Stomach (tissue), 9 donors: ENCODE results near the gene LAMC1. TPM values are rescaled to one million over a fixed set of nuclear protein-coding genes. Genes with fewer than 3 reads are reported as not detected.
A peak's percentile ranks its signal among the peaks of the same experiment; 100 is the strongest.

Experiments used
- DNase-seq, 2 donors: peaks; one replicate each; pipeline versions ENCODE4 v3.0.0 to v3.0.0-alpha.2; 2013 to 2019
- H3K27ac ChIP-seq, 5 donors: fragments of 200-600 bp in 4 of 5; sonication (generic) in 4 of 5; one replicate each; pipeline ENCODE4 v1.5.1; 2013 to 2019; ENCODE audit warnings: mild to moderate bottlenecking in 1 of 5, moderate library complexity in 1 of 5
- H3K27me3 ChIP-seq, 3 donors: fragments of 200-600 bp; sonication (generic); one replicate each; pipeline ENCODE4 v1.5.1; 2017 to 2019; ENCODE audit warnings: mixed run types in 1 of 3
- H3K36me3 ChIP-seq, 4 donors: fragments of 200-600 bp; sonication (generic); 1 replicate in 3 of 4; 2 replicates in 1 of 4; pipeline ENCODE4 v1.5.1; 2016 to 2019
- H3K4me1 ChIP-seq, 4 donors: fragments of 200-600 bp; sonication (generic); one replicate each; pipeline ENCODE4 v1.5.1; 2016 to 2019
- H3K4me3 ChIP-seq, 4 donors: fragments of 200-600 bp; sonication (generic) in 3 of 4; one replicate each; pipeline ENCODE4 v1.5.1; 2016 to 2019; ENCODE audit warnings: mild to moderate bottlenecking in 1 of 4
- H3K9me3 ChIP-seq, 4 donors: fragments of 200-600 bp; sonication (generic); one replicate each; pipeline ENCODE4 v1.5.1; 2016 to 2019
- EP300 ChIP-seq: sonication (generic); formaldehyde crosslinking; IDR thresholded peaks from one replicate; pipeline ENCODE4 v1.6.1; 2017; ENCODE audit warnings: antibody characterized with exemption
- POLR2A ChIP-seq, 4 donors: fragments of 450-650 bp; IDR thresholded peaks; one replicate each; pipeline ENCODE4 v1.6.1; 2016; ENCODE audit warnings: antibody characterized with exemption in 4 of 4, control low read depth in 2 of 4, mild to moderate bottlenecking in 1 of 4, moderate library complexity in 1 of 4
- POLR2AphosphoS5 ChIP-seq, 3 donors: sonication (generic); formaldehyde crosslinking; IDR thresholded peaks; one replicate each; pipeline ENCODE4 v1.6.1; 2016; ENCODE audit warnings: antibody characterized with exemption in 3 of 3
- WGBS, 5 donors: extraction: QIAGEN DNeasy Blood & Tissue Kit in 3 of 5; methylation state at CpG; one replicate each; pipeline versions ENCODE4 v1.1.5 to v1.1.7; 2013 to 2018; 5-methylcytosine and 5-hydroxymethylcytosine counted together
- intact Hi-C: fragments of 100-400 bp; cut with DNase I; formaldehyde crosslinking; loops from one replicate; pipeline ENCODE4 v1.15.1; 2023; ENCODE audit warnings: low total_unique reads
- polyA plus RNA-seq, 3 donors: library from polyadenylated mRNA; stranded (reverse); fragments of 200-250 nt; gene quantifications; one replicate each; pipeline ENCODE4 v1.2.3, GENCODE V29; 2013
- total RNA-seq, 5 donors: library from RNA; depleted of rRNA; stranded (reverse); fragments of >200 nt; gene quantifications; one replicate each; pipeline versions ENCODE4 v1.1.0 to v1.2.3, GENCODE V29; 2014 to 2016
- TF ChIP-seq, protein P1 (sequence below), 7 experiments: fragments of 450-650 bp in 4 of 7; fragments of 200-600 bp in 3 of 7; sonication (generic) in 3 of 7; IDR thresholded peaks; one replicate each; pipeline ENCODE4 v1.5.1; 2016 to 2019; ENCODE audit warnings: antibody characterized with exemption in 7 of 7, control low read depth in 2 of 7, mild to moderate bottlenecking in 1 of 7
- donor health status: healthy with polysubstance abuse.
- donor health status: Bipolar disorder and iron deficiency.
- donor health status: healthy.

The LAMC1 gene
- total and polyA plus RNA-seq, 8 donors = 11.7 to 355 (median 142) TPM

- Histone ChIP-seq H3K4me3 (no peak overlapping the region), H3K4me1 (peaks cover 13 to 68% (median 41%) of the 10 kb centered on the region in 4 donors), H3K9me3 (no peaks in the 10 kb centered on the region), H3K27me3 (no peaks in the 10 kb centered on the region), H3K27ac (peak overlapping the region in 1 of 5 donors; percentile 30), H3K36me3 (peaks cover under 1 to 35% (median 30%) of the 10 kb centered on the region in 4 donors)
- TF ChIP-seq POLR2AphosphoS5 (IDR thresholded peaks at IDR 0.05) (no peak), POLR2A (IDR thresholded peaks at IDR 0.05) (no peak), EP300 (no peak)
- TF ChIP-seq, protein P1, sequence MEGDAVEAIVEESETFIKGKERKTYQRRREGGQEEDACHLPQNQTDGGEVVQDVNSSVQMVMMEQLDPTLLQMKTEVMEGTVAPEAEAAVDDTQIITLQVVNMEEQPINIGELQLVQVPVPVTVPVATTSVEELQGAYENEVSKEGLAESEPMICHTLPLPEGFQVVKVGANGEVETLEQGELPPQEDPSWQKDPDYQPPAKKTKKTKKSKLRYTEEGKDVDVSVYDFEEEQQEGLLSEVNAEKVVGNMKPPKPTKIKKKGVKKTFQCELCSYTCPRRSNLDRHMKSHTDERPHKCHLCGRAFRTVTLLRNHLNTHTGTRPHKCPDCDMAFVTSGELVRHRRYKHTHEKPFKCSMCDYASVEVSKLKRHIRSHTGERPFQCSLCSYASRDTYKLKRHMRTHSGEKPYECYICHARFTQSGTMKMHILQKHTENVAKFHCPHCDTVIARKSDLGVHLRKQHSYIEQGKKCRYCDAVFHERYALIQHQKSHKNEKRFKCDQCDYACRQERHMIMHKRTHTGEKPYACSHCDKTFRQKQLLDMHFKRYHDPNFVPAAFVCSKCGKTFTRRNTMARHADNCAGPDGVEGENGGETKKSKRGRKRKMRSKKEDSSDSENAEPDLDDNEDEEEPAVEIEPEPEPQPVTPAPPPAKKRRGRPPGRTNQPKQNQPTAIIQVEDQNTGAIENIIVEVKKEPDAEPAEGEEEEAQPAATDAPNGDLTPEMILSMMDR (IDR thresholded peaks at IDR 0.05) = no peak
- 43 to 80% (median 72%) methylated on average over 3 of the region's 3 CpGs for WGBS, 5 donors
- intact Hi-C loops = no loop called here
- no peak for DNase-seq
These were observed 82.2 kb downstream of the LAMC1 start for GRCh38 chr1:183105449-183105848.

DNA sequence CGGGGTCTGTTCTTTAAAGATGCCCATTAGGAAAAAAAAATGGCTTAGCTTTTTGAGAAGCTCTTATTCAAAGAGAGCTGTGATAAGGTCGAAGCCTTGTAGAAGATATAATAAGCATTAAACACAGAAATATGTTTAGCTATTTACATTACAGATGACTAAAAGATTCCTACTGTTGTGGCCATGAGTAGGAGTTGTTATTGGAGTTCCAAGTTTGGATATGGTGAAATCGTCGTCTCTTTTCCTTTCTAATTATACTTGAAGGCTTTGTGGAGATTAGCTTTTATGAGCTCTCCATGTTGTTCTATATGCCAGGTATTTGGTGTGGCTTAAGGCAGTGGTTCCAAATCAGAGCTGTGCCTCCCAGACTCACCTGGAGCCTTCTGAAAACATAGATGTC, 82.9 kb downstream of the LAMC1 start:
- intact Hi-C loops = no loop called here
- Histone ChIP-seq H3K4me3 (no peak overlapping the region), H3K4me1 (peaks cover 9 to 61% (median 35%) of the 10 kb centered on the region in 4 donors), H3K27me3 (no peaks in the 10 kb centered on the region), H3K27ac (peak overlapping the region in 2 of 5 donors; percentile 30 to 35), H3K36me3 (peaks cover 7 to 41% (median 34%) of the 10 kb centered on the region in 4 donors), H3K9me3 (no peaks in the 10 kb centered on the region)
- TF ChIP-seq POLR2A (IDR thresholded peaks at IDR 0.05) (no peak), POLR2AphosphoS5 (IDR thresholded peaks at IDR 0.05) (no peak), EP300 (no peak)
- TF ChIP-seq, protein P1 (IDR thresholded peaks at IDR 0.05) = no peak
- DNase-seq = no peak
- 58 to 67% (median 66%) methylated on average over 4 of the region's 4 CpGs for WGBS, 5 donors

DNA sequence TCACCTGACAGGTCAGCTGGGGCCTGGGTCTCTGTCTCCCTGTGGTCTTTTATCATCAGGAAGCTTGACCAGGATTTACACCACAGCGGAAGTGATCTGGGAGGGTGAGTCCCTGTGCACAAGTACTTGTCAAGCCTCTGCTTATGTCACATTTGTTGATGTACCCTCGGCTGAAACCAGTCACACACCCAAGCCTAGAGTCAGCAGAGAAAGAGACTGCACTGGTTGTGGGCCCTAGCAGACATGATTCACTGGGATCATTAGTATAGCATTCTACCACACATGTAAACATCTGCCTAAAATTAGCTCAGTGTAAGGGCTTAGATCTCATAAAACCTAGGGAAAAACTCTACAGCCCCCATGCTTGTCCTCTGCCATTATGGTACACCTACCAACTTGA, 83.5 kb downstream of the LAMC1 start:
- no peak for TF ChIP-seq POLR2AphosphoS5 (IDR thresholded peaks at IDR 0.05)
- no peak for TF ChIP-seq EP300
- no peak for TF ChIP-seq POLR2A (IDR thresholded peaks at IDR 0.05)
- TF ChIP-seq, protein P1 (IDR thresholded peaks at IDR 0.05) = no peak
- peak overlapping the region in 2 of 5 donors; percentile 30 to 35 for H3K27ac ChIP-seq
- H3K4me3 ChIP-seq = no peak overlapping the region
- no peak for DNase-seq
- intact Hi-C loops = no loop called here
- no peaks in the 10 kb centered on the region for H3K9me3 ChIP-seq
- H3K27me3 ChIP-seq = no peaks in the 10 kb centered on the region
- H3K4me1 ChIP-seq = peaks cover 8 to 56% (median 31%) of the 10 kb centered on the region in 4 donors
- H3K36me3 ChIP-seq = peaks cover 10 to 47% (median 36%) of the 10 kb centered on the region in 4 donors
- WGBS, 5 donors = 66 to 86% (median 82%) methylated on average over 2 of the region's 2 CpGs

DNA sequence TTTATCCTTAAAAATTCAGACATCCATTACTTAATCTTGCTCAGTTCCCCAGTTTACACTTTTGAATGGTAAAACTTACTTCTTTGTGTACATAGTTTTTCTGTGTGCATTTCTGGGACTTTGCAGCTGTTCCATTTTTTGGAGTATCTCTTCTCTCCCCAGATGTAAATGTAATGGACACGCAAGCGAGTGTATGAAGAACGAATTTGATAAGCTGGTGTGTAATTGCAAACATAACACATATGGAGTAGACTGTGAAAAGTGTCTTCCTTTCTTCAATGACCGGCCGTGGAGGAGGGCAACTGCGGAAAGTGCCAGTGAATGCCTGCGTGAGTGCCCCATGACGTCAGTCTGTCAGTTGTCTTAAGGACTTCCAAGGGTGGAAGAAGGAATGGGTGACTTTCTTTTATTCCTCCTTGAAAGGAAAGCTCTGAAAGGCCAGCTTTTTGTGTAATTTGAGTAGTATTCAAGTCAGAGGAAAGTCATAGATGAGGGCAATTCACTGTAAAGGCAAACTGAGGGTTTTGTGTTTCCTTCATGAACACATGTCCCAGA, 87.2 kb downstream of the LAMC1 start:
- H3K27me3 ChIP-seq = no peaks in the 10 kb centered on the region
- no peak overlapping the region for H3K4me3 ChIP-seq
- WGBS, 5 donors = 89 to 95% (median 93%) methylated on average over 8 of the region's 8 CpGs
- no peaks in the 10 kb centered on the region for H3K9me3 ChIP-seq
- intact Hi-C loops = no loop called here
- no peak overlapping the region for H3K27ac ChIP-seq
- peaks cover 0 to 20% (median 14%) of the 10 kb centered on the region in 4 donors for H3K4me1 ChIP-seq
- TF ChIP-seq, protein P1 (IDR thresholded peaks at IDR 0.05) = no peak
- TF ChIP-seq EP300 (no peak), POLR2A (IDR thresholded peaks at IDR 0.05) (no peak), POLR2AphosphoS5 (IDR thresholded peaks at IDR 0.05) (no peak)
- no peak for DNase-seq
- peaks cover 16 to 59% (median 45%) of the 10 kb centered on the region in 4 donors for H3K36me3 ChIP-seq
